Effector memory CD4-positive, alpha-beta T cell (primary cell): ENCODE results near the gene GNL3L.
"Not testable (repeated sequence)": the region's sequence is repeated elsewhere in the genome, so short reads cannot be mapped to it uniquely, and the experiment has no call there.

ENCODE experiments used
- DNase-seq, 3 donors: peaks; one replicate each; pipeline ENCODE4 v3.0.0-alpha.2; 2020
- H3K27ac ChIP-seq: 2 replicates; pipeline ENCODE4 v1.7.0; 2013; ENCODE audit warnings: mild to moderate bottlenecking, low read length, moderate library complexity; ENCODE audit not compliant: insufficient read depth, poor library complexity, severe bottlenecking
- H3K27me3 ChIP-seq: replicated peaks from 2 replicates; pipeline ENCODE4 v1.7.0; 2013; ENCODE audit warnings: mild to moderate bottlenecking, low read length; ENCODE audit not compliant: insufficient read depth, control insufficient read depth, poor library complexity, severe bottlenecking
- H3K36me3 ChIP-seq: 2 replicates; pipeline ENCODE4 v1.7.0; 2013; ENCODE audit warnings: mild to moderate bottlenecking, low read length, moderate library complexity; ENCODE audit not compliant: control insufficient read depth, insufficient read depth
- H3K4me1 ChIP-seq: 2 replicates; pipeline ENCODE4 v1.7.0; 2013; ENCODE audit warnings: low read length, mild to moderate bottlenecking; ENCODE audit not compliant: control insufficient read depth, insufficient read depth, poor library complexity, severe bottlenecking
- H3K4me3 ChIP-seq: 2 replicates; pipeline ENCODE4 v1.7.0; 2013; ENCODE audit warnings: low read length, low read depth, mild to moderate bottlenecking; ENCODE audit not compliant: insufficient read depth, poor library complexity, severe bottlenecking
- H3K9me3 ChIP-seq: 2 replicates; pipeline ENCODE4 v1.7.0; 2013; ENCODE audit warnings: mild to moderate bottlenecking, low read length, moderate library complexity; ENCODE audit not compliant: control insufficient read depth

Gene GNL3L

DNA sequence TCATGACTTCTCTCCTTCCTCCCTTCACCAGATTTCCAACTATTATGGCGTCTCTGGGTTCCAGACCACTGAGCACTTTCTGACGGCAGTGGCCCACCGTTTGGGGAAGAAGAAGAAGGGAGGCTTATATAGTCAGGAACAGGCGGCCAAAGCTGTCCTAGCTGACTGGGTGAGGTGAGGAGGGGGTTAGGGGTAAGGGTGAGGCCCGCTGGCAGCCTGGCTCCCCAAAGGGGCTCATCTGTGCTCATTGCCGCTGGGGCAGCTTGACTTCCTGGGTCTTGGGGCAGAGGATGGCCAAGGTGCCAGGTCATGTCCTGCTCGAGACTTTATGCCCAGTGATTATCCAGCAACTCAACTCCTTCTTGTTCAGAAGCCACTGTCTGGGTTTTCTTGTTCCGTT, 21.8 kb downstream of the GNL3L start:
- H3K27ac ChIP-seq, result no peak overlapping the region
- DNase-seq, result no peak
- H3K27me3 ChIP-seq, result no peaks in the 10 kb centered on the region
- H3K9me3 ChIP-seq, result no peaks in the 10 kb centered on the region
- H3K36me3 ChIP-seq, result peaks cover 53% of the 10 kb centered on the region
- H3K4me1 ChIP-seq, result no peaks in the 10 kb centered on the region
- H3K4me3 ChIP-seq, result no peak overlapping the region

DNA sequence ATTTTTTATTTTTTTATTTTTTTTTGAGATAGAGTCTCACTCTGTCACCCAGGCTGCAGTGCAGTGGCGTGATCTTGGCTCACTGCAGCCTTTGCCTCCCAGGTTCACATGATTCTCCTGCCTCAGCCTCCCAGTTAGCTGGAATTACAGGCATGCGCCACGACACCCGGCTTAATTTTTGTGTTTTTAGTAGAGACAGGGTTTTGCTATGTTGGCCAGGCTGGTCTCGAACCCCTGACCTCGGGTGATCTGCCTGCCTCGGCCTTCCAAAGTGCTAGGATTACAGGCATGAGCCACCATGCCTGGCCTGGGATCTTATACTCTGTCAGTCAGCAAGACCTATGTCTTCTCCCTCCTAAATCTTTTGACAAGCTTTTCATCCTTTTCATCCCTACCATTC, 25.0 kb downstream of the GNL3L start:
- not testable (repeated sequence) for DNase-seq, H3K4me1 ChIP-seq, H3K27ac ChIP-seq, H3K9me3 ChIP-seq, H3K27me3 ChIP-seq, H3K4me3 ChIP-seq
- peaks cover 45% of the 10 kb centered on the region for H3K36me3 ChIP-seq

DNA sequence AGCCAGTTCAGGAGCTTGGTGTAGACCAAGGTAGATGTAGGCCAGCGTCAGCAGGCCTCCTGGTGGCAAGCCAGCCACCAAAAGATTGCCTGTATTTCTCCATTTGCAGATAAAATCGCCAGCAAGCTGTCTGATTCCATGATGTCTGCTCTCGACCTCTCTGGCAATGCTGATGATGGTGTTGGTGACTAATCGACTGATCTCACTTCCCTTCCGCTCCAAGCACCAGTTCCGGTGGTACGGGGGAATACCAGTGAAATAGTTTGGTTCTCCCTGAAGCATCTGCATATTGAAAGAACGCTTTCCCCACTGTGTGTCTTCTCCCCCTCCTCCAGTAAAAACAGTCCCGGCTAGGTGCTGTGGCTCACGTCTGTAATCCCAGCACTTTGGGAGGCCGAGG, 30.4 kb downstream of the GNL3L start:
- Histone ChIP-seq H3K27ac (no peak overlapping the region), H3K4me3 (no peak overlapping the region), H3K4me1 (no peaks in the 10 kb centered on the region), H3K9me3 (no peaks in the 10 kb centered on the region), H3K27me3 (no peaks in the 10 kb centered on the region), H3K36me3 (peaks cover 31% of the 10 kb centered on the region)
- DNase-seq, result no peak

DNA sequence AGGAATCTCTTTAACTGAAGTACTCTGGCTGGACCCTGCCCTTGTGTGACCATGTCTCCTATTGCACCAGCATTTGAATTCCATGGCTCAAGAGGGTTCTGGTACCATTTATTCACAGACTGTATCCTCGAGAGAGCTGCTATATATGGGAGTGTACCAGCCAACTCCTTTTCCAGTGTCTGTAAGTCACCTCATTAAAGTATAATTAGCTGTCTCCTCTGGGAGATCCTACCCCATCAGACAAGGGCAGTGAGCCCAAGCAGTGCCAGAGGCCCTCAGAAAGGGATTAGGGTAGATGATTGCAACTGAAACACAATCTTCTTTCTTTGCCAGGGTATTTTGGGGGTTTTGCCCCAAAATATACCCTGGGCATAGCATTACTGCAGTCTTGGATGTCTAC, 31.6 kb downstream of the GNL3L start:
- H3K27ac ChIP-seq, result no peak overlapping the region
- no peak overlapping the region for H3K4me3 ChIP-seq

DNA sequence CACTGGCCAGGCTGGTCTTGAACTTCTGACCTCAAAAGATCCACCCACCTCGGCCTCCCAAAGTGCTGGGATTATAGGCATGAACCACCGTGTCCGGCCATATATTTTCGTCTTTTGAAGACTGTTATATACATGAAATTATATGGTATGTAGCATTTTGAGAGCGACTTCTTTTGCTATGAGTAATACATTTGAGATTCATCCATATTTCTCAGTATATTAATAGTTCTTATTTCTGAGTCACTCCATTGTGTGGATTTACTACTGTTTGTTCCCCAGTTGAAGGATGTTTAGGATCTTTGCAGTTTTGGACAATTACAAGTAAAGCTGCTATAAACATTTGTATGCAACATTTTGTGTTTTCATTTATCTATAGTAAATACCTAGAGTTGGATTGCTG, 34.9 kb downstream of the GNL3L start:
- Histone ChIP-seq H3K4me3 (no peak overlapping the region), H3K27ac (no peak overlapping the region), H3K36me3 (peaks cover 14% of the 10 kb centered on the region), H3K4me1 (no peaks in the 10 kb centered on the region), H3K27me3 (no peaks in the 10 kb centered on the region), H3K9me3 (no peaks in the 10 kb centered on the region)
- DNase-seq, result no peak

More for the DNA sequence above, 31.6 kb downstream of the GNL3L start:
- H3K9me3 ChIP-seq, result no peaks in the 10 kb centered on the region
- H3K27me3 ChIP-seq, result no peaks in the 10 kb centered on the region
- DNase-seq, result no peak
- no peaks in the 10 kb centered on the region for H3K4me1 ChIP-seq
- peaks cover 31% of the 10 kb centered on the region for H3K36me3 ChIP-seq

DNA sequence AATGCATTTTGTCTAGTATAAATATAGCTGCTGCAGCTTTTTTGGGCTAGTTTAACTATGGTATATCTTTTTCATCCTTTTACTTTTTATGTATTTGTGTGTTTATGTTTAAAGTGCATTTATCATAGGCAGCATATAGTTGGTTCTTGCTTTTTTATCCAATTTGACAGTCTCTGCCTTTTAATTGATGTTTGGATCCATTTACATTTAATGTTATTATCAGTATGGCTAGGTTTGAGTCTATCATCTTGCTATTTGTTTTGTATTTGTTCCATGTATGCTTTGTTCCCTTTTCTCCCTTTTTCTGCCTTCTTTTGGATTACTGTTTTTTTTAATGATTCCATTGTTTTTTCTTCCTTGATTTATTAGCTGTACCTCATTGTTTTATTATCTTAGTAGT, 40.3 kb downstream of the GNL3L start:
- no peak overlapping the region for H3K4me3 ChIP-seq
- DNase-seq, result no peak
- H3K27ac ChIP-seq, result no peak overlapping the region
- no peaks in the 10 kb centered on the region for H3K9me3 ChIP-seq
- no peaks in the 10 kb centered on the region for H3K36me3 ChIP-seq
- no peaks in the 10 kb centered on the region for H3K4me1 ChIP-seq
- no peaks in the 10 kb centered on the region for H3K27me3 ChIP-seq

DNA sequence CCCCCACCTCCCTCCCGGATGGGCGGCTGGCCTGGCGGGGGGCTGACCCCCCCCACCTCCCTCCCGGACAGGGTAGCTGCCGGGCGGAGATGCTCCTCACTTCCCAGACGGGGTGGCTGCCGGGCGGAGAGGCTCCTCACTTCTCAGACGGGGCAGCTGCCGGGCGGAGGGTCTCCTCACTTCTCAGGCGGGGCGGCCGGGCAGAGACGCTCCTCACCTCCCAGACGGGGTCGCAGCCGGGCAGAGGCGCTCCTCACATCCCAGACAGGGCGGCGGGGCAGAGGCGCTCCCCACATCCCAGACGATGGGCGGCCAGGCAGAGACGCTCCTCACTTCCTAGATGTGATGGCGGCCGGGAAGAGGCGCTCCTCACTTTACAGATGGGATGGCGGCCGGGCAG, 42.6 kb downstream of the GNL3L start:
- H3K4me1 ChIP-seq, H3K9me3 ChIP-seq, H3K4me3 ChIP-seq, DNase-seq, H3K36me3 ChIP-seq, H3K27me3 ChIP-seq, H3K27ac ChIP-seq: not testable (repeated sequence)

DNA sequence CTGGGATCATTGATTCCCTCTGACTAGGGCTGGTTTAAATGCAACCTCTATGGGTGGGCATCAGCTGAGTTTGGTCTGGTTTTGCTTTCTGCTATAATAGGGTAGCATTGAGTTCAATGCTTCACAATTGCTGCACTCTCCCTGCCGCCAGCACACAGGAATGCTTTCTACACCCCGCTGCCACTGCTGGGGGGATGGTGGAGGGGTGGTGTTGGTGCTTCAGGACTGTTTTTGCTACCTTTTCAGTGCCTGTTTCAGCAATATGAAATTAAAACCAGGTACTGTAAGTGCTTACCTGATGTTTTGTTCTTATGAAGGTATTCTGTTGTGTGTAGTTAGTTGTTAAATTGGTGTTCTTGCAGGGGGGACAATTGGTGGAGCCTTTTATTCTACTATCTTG, 67.7 kb downstream of the GNL3L start:
- no peak overlapping the region for H3K27ac ChIP-seq
- H3K4me3 ChIP-seq, result no peak overlapping the region
- H3K4me1 ChIP-seq, result no peaks in the 10 kb centered on the region
- DNase-seq, result no peak
- H3K36me3 ChIP-seq, result no peaks in the 10 kb centered on the region
- H3K27me3 ChIP-seq, result no peaks in the 10 kb centered on the region
- no peaks in the 10 kb centered on the region for H3K9me3 ChIP-seq

DNA sequence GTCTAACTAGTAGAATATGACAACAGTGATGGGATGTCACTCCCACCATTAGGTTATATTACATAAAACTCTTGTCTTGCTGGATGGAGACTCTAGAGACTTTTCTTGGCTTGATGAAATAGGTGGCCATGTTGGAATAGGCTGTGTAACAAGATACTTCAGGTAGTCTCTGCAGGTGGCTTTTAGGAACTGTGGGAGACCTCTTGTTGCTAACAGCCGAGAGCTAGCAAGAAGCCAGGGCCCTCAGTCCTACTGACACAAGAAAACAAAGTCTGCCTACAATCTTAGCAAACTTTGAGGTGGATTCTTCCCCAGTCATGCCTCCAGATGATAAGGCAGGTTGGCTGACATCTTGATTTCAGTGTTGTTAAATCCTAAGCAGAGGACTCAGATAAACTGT, 72.5 kb downstream of the GNL3L start:
- no peaks in the 10 kb centered on the region for H3K9me3 ChIP-seq
- H3K27me3 ChIP-seq, result no peaks in the 10 kb centered on the region
- no peak for DNase-seq
- no peaks in the 10 kb centered on the region for H3K4me1 ChIP-seq
- H3K4me3 ChIP-seq, result no peak overlapping the region
- no peak overlapping the region for H3K27ac ChIP-seq
- H3K36me3 ChIP-seq, result no peaks in the 10 kb centered on the region
